GM23338 (cell line): ENCODE data around the gene EHF. TPM values are rescaled to one million over a fixed set of nuclear protein-coding genes. Genes with fewer than 3 reads are reported as not detected.

Experiments used
- ATAC-seq: fragments of 200-7000 bp; cut with Tn5 transposase; 3 replicates; pipeline ENCODE4 v1.9.1; 2020
- DNase-seq: peaks from one replicate; pipeline ENCODE4 v3.0.0-alpha.2; 2015; ENCODE audit warnings: low spot score
- H2AFZ ChIP-seq: fragments of 200-600 bp; sonication (generic); 2 replicates; pipeline ENCODE4 v1.8.0; 2016; ENCODE audit warnings: antibody characterized with exemption, mild to moderate bottlenecking, moderate library complexity
- H3F3A ChIP-seq: fragments of 200-600 bp; sonication (generic); replicated peaks from 2 replicates; pipeline ENCODE4 v1.8.0; 2017; ENCODE audit warnings: antibody characterized with exemption, mixed run types, low read depth
- H3K27ac ChIP-seq: fragments of 200-600 bp; sonication (generic); 2 replicates; pipeline ENCODE4 v1.6.1; 2016; ENCODE audit warnings: low read depth
- H3K27me3 ChIP-seq: fragments of 200-600 bp; sonication (generic); 2 replicates; pipeline ENCODE4 v1.8.0; 2016; ENCODE audit warnings: mild to moderate bottlenecking, mixed run types, moderate library complexity; ENCODE audit not compliant: insufficient read depth
- H3K36me3 ChIP-seq: fragments of 200-600 bp; sonication (generic); 2 replicates; pipeline ENCODE4 v1.8.0; 2016; ENCODE audit warnings: mild to moderate bottlenecking; ENCODE audit not compliant: insufficient read depth
- H3K4me1 ChIP-seq: fragments of 200-600 bp; sonication (generic); 2 replicates; pipeline ENCODE4 v1.8.0; 2016; ENCODE audit warnings: mild to moderate bottlenecking, moderate library complexity; ENCODE audit not compliant: insufficient read depth
- H3K4me2 ChIP-seq: fragments of 200-600 bp; sonication (generic); 2 replicates; pipeline ENCODE4 v1.7.1; 2017; ENCODE audit warnings: mixed run types
- H3K4me3 ChIP-seq: fragments of 200-600 bp; sonication (generic); 2 replicates; pipeline ENCODE4 v1.6.1; 2016; ENCODE audit warnings: mixed run types
- H3K79me2 ChIP-seq: fragments of 200-600 bp; sonication (generic); replicated peaks from 2 replicates; pipeline ENCODE4 v1.8.0; 2017; ENCODE audit warnings: mild to moderate bottlenecking; ENCODE audit not compliant: insufficient read depth
- H3K9me2 ChIP-seq: fragments of 200-600 bp; sonication (generic); 2 replicates; pipeline ENCODE4 v1.8.0; 2017; ENCODE audit not compliant: insufficient read depth
- H4K20me1 ChIP-seq: fragments of 200-600 bp; sonication (generic); replicated peaks from 2 replicates; pipeline ENCODE4 v1.8.0; 2017; ENCODE audit warnings: mild to moderate bottlenecking; ENCODE audit not compliant: insufficient read depth
- H3K27ac Mint-ChIP-seq: 2 replicates; pipeline ENCODE4 v1.8.0; 2020; ENCODE audit warnings: inconsistent platforms, mild to moderate bottlenecking, moderate library complexity, mixed read lengths
- H3K27me3 Mint-ChIP-seq: 3 replicates; pipeline ENCODE4 v1.8.0; 2022; ENCODE audit warnings: low read depth, mild to moderate bottlenecking, moderate library complexity, mixed read lengths, inconsistent platforms; ENCODE audit not compliant: insufficient read depth, poor library complexity
- H3K36me3 Mint-ChIP-seq: 3 replicates; pipeline ENCODE4 v1.8.0; 2021; ENCODE audit warnings: low read depth, mild to moderate bottlenecking, inconsistent platforms, moderate library complexity, mixed read lengths
- H3K4me1 Mint-ChIP-seq: 3 replicates; pipeline ENCODE4 v1.8.0; 2020; ENCODE audit warnings: mild to moderate bottlenecking, inconsistent platforms, mixed read lengths
- H3K4me3 Mint-ChIP-seq: 3 replicates; pipeline ENCODE4 v1.8.0; 2021; ENCODE audit warnings: moderate library complexity, mild to moderate bottlenecking, inconsistent platforms, mixed read lengths
- H3K9me3 Mint-ChIP-seq: 3 replicates; pipeline ENCODE4 v1.8.0; 2020; ENCODE audit warnings: moderate library complexity, mild to moderate bottlenecking, inconsistent platforms, mixed read lengths
- CTCF ChIP-seq, 2 experiments: fragments of 200-600 bp in 1 of 2; sonication (generic) in 1 of 2; conservative IDR thresholded peaks; 2 replicates each; pipeline versions ENCODE4 v1.5.1 to v1.6.1; 2016 to 2017; ENCODE audit warnings: antibody characterized with exemption in 2 of 2, low read depth in 2 of 2, mild to moderate bottlenecking in 2 of 2, moderate library complexity in 1 of 2
- ETS1 ChIP-seq: IDR thresholded peaks from 2 replicates; pipeline ENCODE4 v1.6.1; 2016; ENCODE audit warnings: antibody characterized with exemption
- NANOG ChIP-seq: IDR thresholded peaks from 2 replicates; pipeline ENCODE4 v1.6.1; 2016; ENCODE audit warnings: antibody characterized with exemption, borderline replicate concordance
- STAT1 ChIP-seq: IDR thresholded peaks from one replicate; pipeline ENCODE4 v1.6.1; 2016; ENCODE audit warnings: antibody characterized with exemption; ENCODE audit not compliant: unreplicated experiment
- polyA plus RNA-seq: library from polyadenylated mRNA; unstranded; fragments of >200 nt; fragmentation: Nextera tagmentation; extraction: Ambion mirVana; gene quantifications from 2 replicates; pipeline ENCODE4 v1.2.1, GENCODE V29; 2016
- total RNA-seq: library from RNA; depleted of rRNA; stranded (reverse); fragments of >200 nt; shearing (Covaris generic); gene quantifications from 2 replicates; pipeline ENCODE4 v1.2.3, GENCODE V29; 2014
- TF ChIP-seq, protein P1 (sequence below): fragments of 250-450 bp; sonication (Bioruptor Pico); IDR thresholded peaks from 2 replicates; pipeline ENCODE4 v1.5.0; 2020; ENCODE audit warnings: mild to moderate bottlenecking, moderate library complexity

EHF gene
- total and polyA plus RNA-seq, 2 experiments from 2014 or later = not detected

DNA sequence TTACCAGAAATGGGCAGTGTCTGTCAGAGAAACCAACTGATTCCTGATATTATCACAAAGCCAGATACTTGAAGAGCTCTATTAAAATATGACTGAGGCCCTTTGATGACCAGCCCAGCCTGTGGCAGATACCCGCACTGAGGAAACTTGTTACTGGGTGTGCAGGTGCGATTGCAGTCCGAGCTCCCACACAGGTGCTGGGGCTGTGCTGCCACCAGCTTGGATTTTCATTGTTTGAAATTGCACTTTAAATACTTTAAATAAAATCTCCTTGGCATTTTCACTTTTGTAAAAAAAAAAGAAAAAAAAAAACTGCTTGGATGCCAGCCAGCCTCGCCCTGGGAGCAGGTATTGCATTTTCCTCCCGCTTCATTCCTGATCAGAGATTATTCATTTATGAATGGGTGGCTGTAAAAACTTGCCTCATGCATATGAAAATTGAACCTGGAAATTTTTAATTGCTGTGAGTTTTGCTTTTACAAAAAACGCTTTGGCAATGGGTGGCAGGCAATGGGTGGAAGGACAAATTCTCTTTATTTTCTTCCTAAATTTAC, 21.2 kb downstream of the EHF start:
- TF ChIP-seq STAT1 (no peak), ETS1 (no peak), NANOG (no peak), CTCF (conservative IDR thresholded peaks at IDR 0.05; ENCODE audit: low read depth in 2 of 2) (no peak)
- Histone ChIP-seq H3K27me3 (no peaks in the 10 kb centered on the region), H3K4me1 (no peaks in the 10 kb centered on the region), H3F3A (no peaks in the 10 kb centered on the region), H3K79me2 (no peaks in the 10 kb centered on the region), H4K20me1 (no peaks in the 10 kb centered on the region), H3K36me3 (no peaks in the 10 kb centered on the region), H3K9me2 (0 out of 2 replicates have a peak, but pooled peaks cover 5% of the 10 kb centered on the region), H3K27ac (no peak overlapping the region), H3K4me3 (no peak overlapping the region), H2AFZ (no peak overlapping the region), H3K4me2 (no peak overlapping the region)
- Mint-ChIP-seq H3K9me3 (no peaks in the 10 kb centered on the region), H3K4me3 (no peak overlapping the region), H3K4me1 (peaks cover 2% of the 10 kb centered on the region; the same call in 1 of the 3 replicates), H3K27ac (no peak overlapping the region), H3K27me3 (peaks cover 3% of the 10 kb centered on the region), H3K36me3 (no peaks in the 10 kb centered on the region)
- no peak for DNase-seq
- ATAC-seq = no peak

GRCh38 chr11:34642873-34643272, 22.0 kb downstream of the EHF start:
- Histone ChIP-seq H2AFZ (no peak overlapping the region), H3F3A (no peaks in the 10 kb centered on the region), H3K36me3 (no peaks in the 10 kb centered on the region), H3K79me2 (no peaks in the 10 kb centered on the region), H4K20me1 (no peaks in the 10 kb centered on the region), H3K27me3 (no peaks in the 10 kb centered on the region), H3K27ac (no peak overlapping the region), H3K4me1 (no peaks in the 10 kb centered on the region), H3K9me2 (peaks cover 10% of the 10 kb centered on the region; the same call in 1 of the 2 replicates), H3K4me3 (no peak overlapping the region), H3K4me2 (no peak overlapping the region)
- Mint-ChIP-seq H3K27ac (no peak overlapping the region), H3K36me3 (no peaks in the 10 kb centered on the region), H3K9me3 (no peaks in the 10 kb centered on the region), H3K4me3 (no peak overlapping the region), H3K27me3 (peaks cover 3% of the 10 kb centered on the region), H3K4me1 (peaks cover 2% of the 10 kb centered on the region; the same call in 1 of the 3 replicates)
- ATAC-seq (no peak), DNase-seq (no peak)
- no peak for TF ChIP-seq ETS1

GRCh38 chr11:34643311-34643710, 22.4 kb downstream of the EHF start:
- no peak overlapping the region for H3K4me3 ChIP-seq
- no peak for ATAC-seq
- Mint-ChIP-seq H3K4me1 (peaks cover 2% of the 10 kb centered on the region; the same call in 1 of the 3 replicates), H3K9me3 (no peaks in the 10 kb centered on the region), H3K4me3 (no peak overlapping the region), H3K27me3 (peaks cover 3% of the 10 kb centered on the region), H3K36me3 (no peaks in the 10 kb centered on the region), H3K27ac (no peak overlapping the region; the same call in 1 of the 2 replicates)
- no peaks in the 10 kb centered on the region for H3F3A ChIP-seq
- H4K20me1 ChIP-seq = no peaks in the 10 kb centered on the region
- H3K27ac ChIP-seq = no peak overlapping the region
- H3K36me3 ChIP-seq = no peaks in the 10 kb centered on the region
- H3K9me2 ChIP-seq = peaks cover 10% of the 10 kb centered on the region; the same call in 1 of the 2 replicates
- H3K4me2 ChIP-seq = no peak overlapping the region
- H3K27me3 ChIP-seq = no peaks in the 10 kb centered on the region
- DNase-seq = no peak
- no peaks in the 10 kb centered on the region for H3K4me1 ChIP-seq
- H3K79me2 ChIP-seq = no peaks in the 10 kb centered on the region
- H2AFZ ChIP-seq = peak overlapping the region; percentile 23; the same call in 1 of the 2 replicates
- TF ChIP-seq, protein P1, sequence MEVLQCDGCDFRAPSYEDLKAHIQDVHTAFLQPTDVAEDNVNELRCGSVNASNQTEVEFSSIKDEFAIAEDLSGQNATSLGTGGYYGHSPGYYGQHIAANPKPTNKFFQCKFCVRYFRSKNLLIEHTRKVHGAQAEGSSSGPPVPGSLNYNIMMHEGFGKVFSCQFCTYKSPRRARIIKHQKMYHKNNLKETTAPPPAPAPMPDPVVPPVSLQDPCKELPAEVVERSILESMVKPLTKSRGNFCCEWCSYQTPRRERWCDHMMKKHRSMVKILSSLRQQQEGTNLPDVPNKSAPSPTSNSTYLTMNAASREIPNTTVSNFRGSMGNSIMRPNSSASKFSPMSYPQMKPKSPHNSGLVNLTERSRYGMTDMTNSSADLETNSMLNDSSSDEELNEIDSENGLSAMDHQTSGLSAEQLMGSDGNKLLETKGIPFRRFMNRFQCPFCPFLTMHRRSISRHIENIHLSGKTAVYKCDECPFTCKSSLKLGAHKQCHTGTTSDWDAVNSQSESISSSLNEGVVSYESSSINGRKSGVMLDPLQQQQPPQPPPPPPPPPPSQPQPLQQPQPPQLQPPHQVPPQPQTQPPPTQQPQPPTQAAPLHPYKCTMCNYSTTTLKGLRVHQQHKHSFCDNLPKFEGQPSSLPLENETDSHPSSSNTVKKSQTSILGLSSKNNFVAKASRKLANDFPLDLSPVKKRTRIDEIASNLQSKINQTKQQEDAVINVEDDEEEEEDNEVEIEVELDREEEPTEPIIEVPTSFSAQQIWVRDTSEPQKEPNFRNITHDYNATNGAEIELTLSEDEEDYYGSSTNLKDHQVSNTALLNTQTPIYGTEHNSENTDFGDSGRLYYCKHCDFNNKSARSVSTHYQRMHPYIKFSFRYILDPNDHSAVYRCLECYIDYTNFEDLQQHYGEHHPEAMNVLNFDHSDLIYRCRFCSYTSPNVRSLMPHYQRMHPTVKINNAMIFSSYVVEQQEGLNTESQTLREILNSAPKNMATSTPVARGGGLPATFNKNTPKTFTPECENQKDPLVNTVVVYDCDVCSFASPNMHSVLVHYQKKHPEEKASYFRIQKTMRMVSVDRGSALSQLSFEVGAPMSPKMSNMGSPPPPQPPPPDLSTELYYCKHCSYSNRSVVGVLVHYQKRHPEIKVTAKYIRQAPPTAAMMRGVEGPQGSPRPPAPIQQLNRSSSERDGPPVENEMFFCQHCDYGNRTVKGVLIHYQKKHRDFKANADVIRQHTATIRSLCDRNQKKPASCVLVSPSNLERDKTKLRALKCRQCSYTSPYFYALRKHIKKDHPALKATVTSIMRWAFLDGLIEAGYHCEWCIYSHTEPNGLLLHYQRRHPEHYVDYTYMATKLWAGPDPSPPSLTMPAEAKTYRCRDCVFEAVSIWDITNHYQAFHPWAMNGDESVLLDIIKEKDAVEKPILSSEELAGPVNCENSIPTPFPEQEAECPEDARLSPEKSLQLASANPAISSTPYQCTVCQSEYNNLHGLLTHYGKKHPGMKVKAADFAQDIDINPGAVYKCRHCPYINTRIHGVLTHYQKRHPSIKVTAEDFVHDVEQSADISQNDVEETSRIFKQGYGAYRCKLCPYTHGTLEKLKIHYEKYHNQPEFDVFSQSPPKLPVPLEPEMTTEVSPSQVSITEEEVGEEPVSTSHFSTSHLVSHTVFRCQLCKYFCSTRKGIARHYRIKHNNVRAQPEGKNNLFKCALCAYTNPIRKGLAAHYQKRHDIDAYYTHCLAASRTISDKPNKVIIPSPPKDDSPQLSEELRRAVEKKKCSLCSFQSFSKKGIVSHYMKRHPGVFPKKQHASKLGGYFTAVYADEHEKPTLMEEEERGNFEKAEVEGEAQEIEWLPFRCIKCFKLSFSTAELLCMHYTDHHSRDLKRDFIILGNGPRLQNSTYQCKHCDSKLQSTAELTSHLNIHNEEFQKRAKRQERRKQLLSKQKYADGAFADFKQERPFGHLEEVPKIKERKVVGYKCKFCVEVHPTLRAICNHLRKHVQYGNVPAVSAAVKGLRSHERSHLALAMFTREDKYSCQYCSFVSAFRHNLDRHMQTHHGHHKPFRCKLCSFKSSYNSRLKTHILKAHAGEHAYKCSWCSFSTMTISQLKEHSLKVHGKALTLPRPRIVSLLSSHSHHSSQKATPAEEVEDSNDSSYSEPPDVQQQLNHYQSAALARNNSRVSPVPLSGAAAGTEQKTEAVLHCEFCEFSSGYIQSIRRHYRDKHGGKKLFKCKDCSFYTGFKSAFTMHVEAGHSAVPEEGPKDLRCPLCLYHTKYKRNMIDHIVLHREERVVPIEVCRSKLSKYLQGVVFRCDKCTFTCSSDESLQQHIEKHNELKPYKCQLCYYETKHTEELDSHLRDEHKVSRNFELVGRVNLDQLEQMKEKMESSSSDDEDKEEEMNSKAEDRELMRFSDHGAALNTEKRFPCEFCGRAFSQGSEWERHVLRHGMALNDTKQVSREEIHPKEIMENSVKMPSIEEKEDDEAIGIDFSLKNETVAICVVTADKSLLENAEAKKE (CRISPR knock-in tag) = no peak
